ENCODE results near the gene GNA14. TPM values are rescaled to one million over a fixed set of nuclear protein-coding genes. Genes with fewer than 3 reads are reported as not detected.

The GNA14 gene
- total and polyA plus RNA-seq, 2 of the 8 experiments (the other 6 are each of a cell fraction or from before 2014, with no cell fraction given): 3.4 to 6.3 TPM

DNA sequence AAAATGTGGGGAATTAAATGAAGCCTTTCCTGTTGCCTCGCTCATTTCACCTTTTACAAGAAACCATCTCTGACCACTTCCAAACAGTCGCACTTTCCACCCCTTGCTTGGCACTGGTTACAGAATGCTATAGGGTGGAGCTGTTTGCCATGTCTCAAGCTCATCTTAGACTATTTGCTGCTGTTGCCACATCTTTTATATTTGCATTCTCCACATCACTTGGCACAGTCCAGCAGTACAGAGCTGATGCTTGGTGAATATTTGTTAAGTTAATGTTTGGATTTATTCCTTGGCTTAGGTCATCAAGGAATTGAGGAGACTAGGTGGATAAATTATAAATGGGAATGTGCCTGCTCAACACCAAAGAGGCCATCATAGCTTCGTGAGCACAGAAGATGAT lies 53.2 kb downstream of the GNA14 start (continued):
- TF ChIP-seq CHD7 (IDR thresholded peaks at IDR 0.05; ENCODE audit: insufficient replicate concordance, low read length): no peak
- no peak for TF ChIP-seq MAFK (IDR thresholded peaks at IDR 0.05; ENCODE audit: low read depth, low read length)
- no peak for TF ChIP-seq TAF1 (IDR thresholded peaks at IDR 0.05; ENCODE audit: low read depth, low read length)
- no peak for TF ChIP-seq BCL11A (IDR thresholded peaks at IDR 0.05; ENCODE audit: low read depth in 2 of 2, low read length in 2 of 2)
- no peak for TF ChIP-seq HDAC6 (IDR thresholded peaks at IDR 0.05; ENCODE audit: low read depth, low read length)
- no peak for TF ChIP-seq TCF12 (IDR thresholded peaks at IDR 0.05; ENCODE audit: low read depth, low read length)
- TF ChIP-seq GTF2F1 (IDR thresholded peaks at IDR 0.05; ENCODE audit: borderline replicate concordance, low read depth, low read length): no peak
- no peak for TF ChIP-seq SUZ12 (IDR thresholded peaks at IDR 0.05; ENCODE audit: low read length)
- TF ChIP-seq SIX5 (IDR thresholded peaks at IDR 0.05; ENCODE audit: low read depth, low read length): no peak
- no peak for TF ChIP-seq RAD21 (IDR thresholded peaks at IDR 0.05 in 1 of 2, conservative IDR thresholded peaks at IDR 0.05 in 1 of 2; ENCODE audit: low read depth in 2 of 2, low read length in 2 of 2)
- TF ChIP-seq CHD1 (IDR thresholded peaks at IDR 0.05; ENCODE audit: low read depth, low read length): no peak
- no peak for TF ChIP-seq SIN3A (conservative IDR thresholded peaks at IDR 0.05 in 1 of 2, IDR thresholded peaks at IDR 0.05 in 1 of 2; ENCODE audit: low read depth in 1 of 2, low read length in 2 of 2)

Measured in H1 (cell line).